ENCODE data around the gene LCE3B.
"Not testable (repeated sequence)": the region's sequence is repeated elsewhere in the genome, so short reads cannot be mapped to it uniquely, and the experiment has no call there.

Gene LCE3B

GRCh38 chr1:152613511-152613910, at the start of gene LCE3B:
TSS of gene LCE3B (plus strand) at chr1:152613811. CDS start at chr1:152613811, 0 bp downstream.
- DNase-seq = no peak

GRCh38 chr1:152565115-152565514, 48.5 kb upstream of the LCE3B start:
- DNase-seq = no peak

- DNase-seq = no peak
These were observed 47.9 kb upstream of the LCE3B start for GRCh38 chr1:152565535-152566215.

GRCh38 chr1:152566681-152567080, 46.9 kb upstream of the LCE3B start, which contains the start of gene LCE3E:
TSS of gene LCE3E (minus strand) at chr1:152566780. CDS start at chr1:152566208, 572 bp downstream.
- no peak for DNase-seq

GRCh38 chr1:152577168-152577567, 36.4 kb upstream of the LCE3B start:
- DNase-seq = no peak

GRCh38 chr1:152579526-152579925, 34.1 kb upstream of the LCE3B start:
- not testable (repeated sequence) for DNase-seq

GRCh38 chr1:152580433-152580832, 33.2 kb upstream of the LCE3B start, which contains the start of gene LCE3D:
TSS of gene LCE3D (minus strand) at chr1:152580516. CDS start at chr1:152579936, 580 bp downstream.
- DNase-seq = no peak

- DNase-seq = no peak
These were observed 31.0 kb upstream of the LCE3B start for GRCh38 chr1:152582647-152583046.

- DNase-seq = no peak
These were observed 28.0 kb upstream of the LCE3B start for GRCh38 chr1:152585586-152585985.

- no peak for DNase-seq
These were observed 16.6 kb upstream of the LCE3B start for GRCh38 chr1:152596986-152597385.

- no peak for DNase-seq
These were observed 13.7 kb upstream of the LCE3B start, which contains the start of gene LCE3C for GRCh38 chr1:152599934-152600333. TSS of gene LCE3C (plus strand) at chr1:152600234. CDS start at chr1:152600732, 498 bp downstream.

- no peak for DNase-seq
These were observed 8.4 kb downstream of the LCE3B start for GRCh38 chr1:152621993-152622392.

GRCh38 chr1:152622803-152623202, 9.2 kb downstream of the LCE3B start, which contains the start of gene LCE3A:
TSS of gene LCE3A (minus strand) at chr1:152623103. CDS start at chr1:152623103, 0 bp downstream.
- no peak for DNase-seq

- DNase-seq = peak; percentile 30
These were observed 9.7 kb downstream of the LCE3B start for GRCh38 chr1:152623203-152623844.

GRCh38 chr1:152626744-152627143, 13.1 kb downstream of the LCE3B start:
- DNase-seq = no peak

- no peak for DNase-seq
These were observed 17.0 kb downstream of the LCE3B start for GRCh38 chr1:152630596-152630995.

GRCh38 chr1:152640351-152640750, 26.7 kb downstream of the LCE3B start:
- DNase-seq = no peak

- no peak for DNase-seq
These were observed 30.3 kb downstream of the LCE3B start for GRCh38 chr1:152643945-152644344.

- DNase-seq = no peak
These were observed 31.5 kb downstream of the LCE3B start for GRCh38 chr1:152645146-152645545.

- no peak for DNase-seq
These were observed 33.0 kb downstream of the LCE3B start for GRCh38 chr1:152646656-152647055.

- DNase-seq = peak; percentile 81
These were observed 40.5 kb downstream of the LCE3B start for GRCh38 chr1:152654110-152654509.

- no peak for DNase-seq
These were observed 42.8 kb downstream of the LCE3B start for GRCh38 chr1:152656459-152656858.

- no peak for DNase-seq
These were observed 44.1 kb downstream of the LCE3B start for GRCh38 chr1:152657677-152658076.

- DNase-seq = no peak
These were observed 45.0 kb downstream of the LCE3B start for GRCh38 chr1:152658649-152659048.

Data from NCI-H82 (cell line).